Sigmoid colon (tissue), 4 donors: ENCODE results near the gene RAET1G.

ENCODE experiments used
- EP300 ChIP-seq, 4 donors: sonication (generic); formaldehyde crosslinking; IDR thresholded peaks; one replicate each; pipeline ENCODE4 v1.6.1; 2017; ENCODE audit warnings: antibody characterized with exemption in 4 of 4
- POLR2A ChIP-seq, 2 donors: fragments of 450-650 bp; IDR thresholded peaks; one replicate each; pipeline ENCODE4 v1.6.1; 2016; ENCODE audit warnings: antibody characterized with exemption in 2 of 2, mild to moderate bottlenecking in 2 of 2, moderate library complexity in 2 of 2
- POLR2AphosphoS5 ChIP-seq, 4 donors: sonication (generic); formaldehyde crosslinking; IDR thresholded peaks; one replicate each; pipeline ENCODE4 v1.6.1; 2017; ENCODE audit warnings: antibody characterized with exemption in 4 of 4
- TF ChIP-seq, protein P1 (sequence below), 4 experiments: fragments of 450-650 bp in 3 of 4; fragments of 200-600 bp in 1 of 4; IDR thresholded peaks; one replicate each; pipeline ENCODE4 v1.5.1; 2016 to 2019; ENCODE audit warnings: antibody characterized with exemption in 4 of 4, mild to moderate bottlenecking in 3 of 4, moderate library complexity in 2 of 4

DNA sequence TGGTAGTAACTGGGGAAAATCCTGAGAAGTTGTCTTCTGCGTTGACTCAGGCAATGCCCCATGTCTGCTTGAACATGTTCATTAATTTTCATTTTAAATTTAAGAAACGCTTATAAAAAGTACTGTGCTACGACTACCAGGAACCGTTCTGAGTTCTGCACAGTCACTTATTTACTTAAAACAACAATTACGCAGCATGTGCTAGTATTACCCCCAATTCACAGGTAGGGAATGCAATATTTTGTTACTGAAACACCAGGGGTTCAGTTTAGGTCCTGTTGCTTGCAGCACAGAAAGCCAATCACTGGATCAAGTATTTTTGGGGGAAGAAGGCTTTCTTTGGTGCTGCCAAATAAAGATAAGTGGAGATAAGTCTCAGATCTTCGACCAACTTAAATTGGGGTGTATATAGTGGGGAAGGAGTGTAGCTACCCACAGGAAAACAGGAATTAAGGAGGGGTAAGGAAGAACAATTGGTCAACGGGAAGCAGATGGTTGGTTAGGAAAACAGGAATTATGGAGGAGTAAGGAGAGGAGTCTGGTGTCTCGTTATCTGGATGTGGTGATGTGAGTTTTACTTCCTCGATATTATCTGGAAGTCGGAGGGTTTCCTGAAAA is 53.5 kb downstream of the RAET1G start:
- TF ChIP-seq EP300 (IDR thresholded peaks at IDR 0.05) = no peak
- TF ChIP-seq, protein P1, sequence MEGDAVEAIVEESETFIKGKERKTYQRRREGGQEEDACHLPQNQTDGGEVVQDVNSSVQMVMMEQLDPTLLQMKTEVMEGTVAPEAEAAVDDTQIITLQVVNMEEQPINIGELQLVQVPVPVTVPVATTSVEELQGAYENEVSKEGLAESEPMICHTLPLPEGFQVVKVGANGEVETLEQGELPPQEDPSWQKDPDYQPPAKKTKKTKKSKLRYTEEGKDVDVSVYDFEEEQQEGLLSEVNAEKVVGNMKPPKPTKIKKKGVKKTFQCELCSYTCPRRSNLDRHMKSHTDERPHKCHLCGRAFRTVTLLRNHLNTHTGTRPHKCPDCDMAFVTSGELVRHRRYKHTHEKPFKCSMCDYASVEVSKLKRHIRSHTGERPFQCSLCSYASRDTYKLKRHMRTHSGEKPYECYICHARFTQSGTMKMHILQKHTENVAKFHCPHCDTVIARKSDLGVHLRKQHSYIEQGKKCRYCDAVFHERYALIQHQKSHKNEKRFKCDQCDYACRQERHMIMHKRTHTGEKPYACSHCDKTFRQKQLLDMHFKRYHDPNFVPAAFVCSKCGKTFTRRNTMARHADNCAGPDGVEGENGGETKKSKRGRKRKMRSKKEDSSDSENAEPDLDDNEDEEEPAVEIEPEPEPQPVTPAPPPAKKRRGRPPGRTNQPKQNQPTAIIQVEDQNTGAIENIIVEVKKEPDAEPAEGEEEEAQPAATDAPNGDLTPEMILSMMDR (IDR thresholded peaks at IDR 0.05) = no peak
- TF ChIP-seq POLR2AphosphoS5 (IDR thresholded peaks at IDR 0.05) = no peak
- no peak for TF ChIP-seq POLR2A (IDR thresholded peaks at IDR 0.05)
